ENCODE data around the gene PER1. TPM values are rescaled to one million over a fixed set of nuclear protein-coding genes. Genes with fewer than 3 reads are reported as not detected.

The PER1 gene
- total and polyA plus RNA-seq, 9 of the 15 experiments (the other 6 are each of a cell fraction or from before 2014, with no cell fraction given) = 0.13 to 26.0 (median 3.4) TPM

- TF ChIP-seq E2F3 (CRISPR knock-in tag; IDR thresholded peaks at IDR 0.05) = 0 out of 2 replicates have a peak, but pooled peaks have one; percentile 29
- no peak for TF ChIP-seq HNRNPK (IDR thresholded peaks at IDR 0.05; ENCODE audit: low read depth, low read length, poor library complexity, severe bottlenecking)
- no peak for TF ChIP-seq HDAC6 (IDR thresholded peaks at IDR 0.05; ENCODE audit: low read depth, low read length)
- TF ChIP-seq RBFOX2 (IDR thresholded peaks at IDR 0.05; ENCODE audit: low read depth, low read length) = peak; percentile 76
- no peak; the same call in 1 of the 2 replicates for TF ChIP-seq ZNF609 (CRISPR knock-in tag; IDR thresholded peaks at IDR 0.05; ENCODE audit: borderline replicate concordance)
- peak; percentile 88 for TF ChIP-seq SP1 (CRISPR knock-in tag; IDR thresholded peaks at IDR 0.05)
- TF ChIP-seq ZNF717 (CRISPR knock-in tag; IDR thresholded peaks at IDR 0.05) = no peak
- TF ChIP-seq ZNF239 (CRISPR knock-in tag; IDR thresholded peaks at IDR 0.05) = no peak
- TF ChIP-seq HINFP (tag; conservative IDR thresholded peaks at IDR 0.05; ENCODE audit: low read depth) = no peak
- TF ChIP-seq MYC (IDR thresholded peaks at IDR 0.05; ENCODE audit: low read depth, low read length) = peak; percentile 93
- TF ChIP-seq MYC (CRISPR knock-in tag; IDR thresholded peaks at IDR 0.05; ENCODE audit: borderline replicate concordance, low read depth) = no peak
- peak; percentile 35 to 76 for TF ChIP-seq E2F6 (IDR thresholded peaks at IDR 0.05; ENCODE audit: borderline replicate concordance in 1 of 2, extremely low read depth in 1 of 2, insufficient read depth in 1 of 2, insufficient read length in 1 of 2, low read depth in 1 of 2, low read length in 1 of 2, poor library complexity in 1 of 2, severe bottlenecking in 1 of 2)
- TF ChIP-seq BCLAF1 (IDR thresholded peaks at IDR 0.05; ENCODE audit: borderline replicate concordance in 1 of 2, control insufficient read depth in 1 of 2, low read depth in 2 of 2, low read length in 1 of 2) = peak in 1 of 2 experiments; percentile 44; a peak in 1 of 4 replicates
- no peak for TF ChIP-seq NR2F6 (CRISPR knock-in tag; IDR thresholded peaks at IDR 0.05)
- TF ChIP-seq MIER1 (IDR thresholded peaks at IDR 0.05; ENCODE audit: low read depth) = peak; percentile 38; the same call in 1 of the 2 replicates
- 0 out of 2 replicates have a peak, but pooled peaks have one; percentile 10 for TF ChIP-seq SOX6 (IDR thresholded peaks at IDR 0.05)
Observed at GRCh38 chr17:8138672-8139371, 13.4 kb downstream of the PER1 start (continued).

All from K562 (cell line).